Right lobe of liver (tissue), 6 donors: ENCODE measurements around the gene TMEM50B. TPM values are rescaled to one million over a fixed set of nuclear protein-coding genes. Genes with fewer than 3 reads are reported as not detected.
"Not testable (repeated sequence)": the region's sequence is repeated elsewhere in the genome, so short reads cannot be mapped to it uniquely, and the experiment has no call there.

Experiments used
- ATAC-seq, 4 donors: fragments of 200-7000 bp; cut with Tn5 transposase; one replicate each; pipeline ENCODE4 v1.9.1; 2020; ENCODE audit warnings: mild to moderate bottlenecking in 4 of 4, moderate library complexity in 4 of 4
- DNase-seq, 3 donors: peaks; one replicate each; pipeline ENCODE4 v3.0.0-alpha.2; 2020
- H3K27ac ChIP-seq, 3 donors: fragments of 200-600 bp; one replicate each; pipeline ENCODE4 v1.8.0; 2022
- H3K27me3 ChIP-seq, 2 donors: fragments of 200-600 bp; one replicate each; pipeline ENCODE4 v1.8.0; 2022
- H3K36me3 ChIP-seq, 4 donors: fragments of 200-600 bp; sonication (generic) in 1 of 4; one replicate each; pipeline versions ENCODE4 v1.5.1 to v1.8.0; 2017 to 2022; ENCODE audit warnings: control low read depth in 1 of 4
- H3K4me1 ChIP-seq, 4 donors: fragments of 200-600 bp; sonication (generic) in 1 of 4; one replicate each; pipeline versions ENCODE4 v1.5.1 to v1.8.0; 2017 to 2022; ENCODE audit warnings: control low read depth in 1 of 4
- H3K4me3 ChIP-seq, 3 donors: fragments of 200-600 bp; one replicate each; pipeline ENCODE4 v1.8.0; 2022
- H3K9me3 ChIP-seq, 4 donors: fragments of 200-600 bp; sonication (generic) in 1 of 4; one replicate each; pipeline versions ENCODE4 v1.5.1 to v1.8.0; 2017 to 2022; ENCODE audit warnings: control low read depth in 1 of 4
- POLR2A ChIP-seq: fragments of 450-650 bp; IDR thresholded peaks from one replicate; pipeline ENCODE4 v1.6.1; 2017; ENCODE audit warnings: antibody characterized with exemption, mild to moderate bottlenecking
- WGBS: methylation state at CpG from one replicate; pipeline ENCODE4 v1.1.6; 2018; ENCODE audit warnings: low coverage, low lambda C conversion rate; ENCODE audit not compliant: insufficient coverage; ENCODE audit errors: missing lambda C conversion rate; 5-methylcytosine and 5-hydroxymethylcytosine counted together
- intact Hi-C, 2 donors: fragments of 100-400 bp; cut with DNase I; formaldehyde crosslinking; loops; one replicate each; pipeline versions ENCODE4 v1.11.2 to v1.14.1; 2022
- total RNA-seq, 6 experiments: library from RNA; depleted of rRNA in 2 of 6; stranded (reverse); fragments of >200 nt in 2 of 6; fragmentation: NEBNext Ultra II Directional in 3 of 6; extraction: Animal tissue kit (Norgen Biotek cat#: 25700) in 3 of 6; gene quantifications; one replicate each; pipeline versions ENCODE4 v1.1.0 to v1.2.4, GENCODE V29; 2016 to 2023
- TF ChIP-seq, protein P1 (sequence below), 4 donors: fragments of 200-600 bp in 3 of 4; fragments of 450-650 bp in 1 of 4; IDR thresholded peaks; one replicate each; pipeline versions ENCODE4 v1.5.1 to v1.8.0; 2016 to 2022; ENCODE audit warnings: antibody characterized with exemption in 4 of 4, mild to moderate bottlenecking in 2 of 4
- donor health status: DM: no; HTN: yes; CAD: no.
- donor health status: DM: no; HTN: no; CAD: no.
- donor health status: DM: no; HTN: no; CAD: no.
- donor health status: DM: no; HTN: yes; CAD: no.
- donor health status: DM: no; HTN: yes; CAD: no.

TMEM50B gene
- total RNA-seq, 6 experiments from 2014 or later = 13.0 to 35.4 (median 20.2) TPM

DNA sequence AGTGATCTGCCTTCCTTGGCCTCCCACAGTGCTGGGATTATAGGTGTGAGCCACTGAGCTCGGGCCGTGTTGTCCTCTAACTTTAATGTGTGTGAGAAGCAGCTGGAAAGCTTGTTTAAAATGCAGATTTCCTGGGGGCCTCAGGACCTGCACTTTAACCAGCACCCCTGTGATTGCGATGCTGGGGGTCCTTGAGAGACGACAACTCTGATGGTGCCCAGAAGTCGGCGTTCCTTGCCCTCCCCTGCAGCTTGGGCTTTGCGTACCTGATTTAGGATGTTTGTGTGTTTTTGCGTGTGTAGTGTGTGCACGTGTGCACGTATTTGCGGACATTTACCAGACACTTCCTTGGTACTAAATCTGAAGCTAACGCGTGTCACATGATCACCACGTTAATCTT is 65.7 kb downstream of the TMEM50B start:
- intact Hi-C loops = no loop called here

DNA sequence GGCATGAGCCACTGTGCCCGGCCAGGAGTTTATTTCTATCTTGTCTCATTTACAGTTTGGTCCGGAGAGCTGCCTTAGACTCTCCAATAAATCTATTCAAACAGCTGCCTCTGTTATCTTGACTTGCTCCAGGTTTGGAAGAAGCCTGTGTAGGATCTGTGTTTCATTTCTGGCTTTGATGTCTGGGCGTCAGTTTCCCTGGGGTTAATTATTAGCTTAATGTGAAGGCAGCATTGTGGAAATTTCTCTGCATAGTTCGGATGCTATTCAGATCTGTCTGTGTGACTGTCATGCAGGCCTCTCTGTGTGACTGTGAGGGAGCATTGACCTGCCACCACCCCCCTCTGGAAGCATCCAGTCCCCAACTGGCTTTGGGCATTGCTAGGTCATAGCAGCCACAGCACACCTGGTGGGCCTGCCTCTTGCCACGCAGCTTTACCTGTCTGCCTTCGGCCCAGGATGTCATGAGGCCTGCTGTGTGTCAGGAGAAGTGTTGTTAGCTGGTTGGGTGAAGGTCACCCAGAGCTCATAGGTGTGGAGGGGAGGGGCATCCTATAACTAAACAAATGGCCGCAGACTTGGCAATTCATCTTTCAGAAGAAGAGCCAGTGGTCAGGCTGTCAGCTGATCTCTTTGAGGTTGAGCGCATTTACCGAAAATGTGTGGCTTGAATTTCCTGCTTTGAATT is 66.8 kb downstream of the TMEM50B start:
- H3K36me3 ChIP-seq = peaks cover 7 to 27% (median 10%) of the 10 kb centered on the region in 4 donors

More for the DNA sequence above, 65.7 kb downstream of the TMEM50B start:
- ATAC-seq = no peak
- no peak overlapping the region for H3K4me3 ChIP-seq
- no peaks in the 10 kb centered on the region for H3K27me3 ChIP-seq
- no peaks in the 10 kb centered on the region for H3K9me3 ChIP-seq
- peak overlapping the region in 2 of 3 donors; percentile 57 to 76 for H3K27ac ChIP-seq
- peaks cover 0 to 23% (median 14%) of the 10 kb centered on the region in 4 donors for H3K4me1 ChIP-seq
- 78% methylated on average over 6 of the region's 14 CpGs for WGBS
- DNase-seq = no peak
- peaks cover 7 to 31% (median 13%) of the 10 kb centered on the region in 4 donors for H3K36me3 ChIP-seq
- no peak for TF ChIP-seq POLR2A
- TF ChIP-seq, protein P1, sequence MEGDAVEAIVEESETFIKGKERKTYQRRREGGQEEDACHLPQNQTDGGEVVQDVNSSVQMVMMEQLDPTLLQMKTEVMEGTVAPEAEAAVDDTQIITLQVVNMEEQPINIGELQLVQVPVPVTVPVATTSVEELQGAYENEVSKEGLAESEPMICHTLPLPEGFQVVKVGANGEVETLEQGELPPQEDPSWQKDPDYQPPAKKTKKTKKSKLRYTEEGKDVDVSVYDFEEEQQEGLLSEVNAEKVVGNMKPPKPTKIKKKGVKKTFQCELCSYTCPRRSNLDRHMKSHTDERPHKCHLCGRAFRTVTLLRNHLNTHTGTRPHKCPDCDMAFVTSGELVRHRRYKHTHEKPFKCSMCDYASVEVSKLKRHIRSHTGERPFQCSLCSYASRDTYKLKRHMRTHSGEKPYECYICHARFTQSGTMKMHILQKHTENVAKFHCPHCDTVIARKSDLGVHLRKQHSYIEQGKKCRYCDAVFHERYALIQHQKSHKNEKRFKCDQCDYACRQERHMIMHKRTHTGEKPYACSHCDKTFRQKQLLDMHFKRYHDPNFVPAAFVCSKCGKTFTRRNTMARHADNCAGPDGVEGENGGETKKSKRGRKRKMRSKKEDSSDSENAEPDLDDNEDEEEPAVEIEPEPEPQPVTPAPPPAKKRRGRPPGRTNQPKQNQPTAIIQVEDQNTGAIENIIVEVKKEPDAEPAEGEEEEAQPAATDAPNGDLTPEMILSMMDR (IDR thresholded peaks at IDR 0.05) = no peak

DNA sequence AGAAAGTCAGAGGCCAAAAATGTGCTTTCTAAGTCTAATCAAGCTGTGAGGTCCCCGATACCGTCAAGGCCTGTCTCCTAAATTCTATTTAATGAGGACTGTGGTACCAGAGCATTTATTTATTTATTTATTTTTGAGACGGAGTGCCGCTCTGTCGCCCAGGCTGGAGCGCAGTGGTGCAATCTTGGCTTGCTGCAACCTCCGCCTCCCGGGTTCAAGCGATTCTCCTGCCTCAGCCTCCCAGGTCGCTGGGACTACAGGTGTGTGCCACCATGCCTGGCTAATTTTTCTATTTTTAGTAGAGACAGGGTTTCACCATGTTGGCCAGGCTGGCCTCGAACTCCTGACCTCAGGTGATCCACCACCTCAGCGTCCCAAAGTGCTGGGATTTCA is 67.3 kb downstream of the TMEM50B start:
- Histone ChIP-seq H3K36me3 (peaks cover 7 to 27% (median 8%) of the 10 kb centered on the region in 4 donors), H3K27ac (peak overlapping the region; percentile 41 to 77 (median 76)), H3K4me1 (peaks cover 0 to 23% (median 14%) of the 10 kb centered on the region in 4 donors)
- peak in 1 of 3 donors; percentile 34 for DNase-seq
- H3K27me3 ChIP-seq, H3K4me3 ChIP-seq, intact Hi-C loops, H3K9me3 ChIP-seq, ATAC-seq: not testable (repeated sequence)
- WGBS = 64% methylated on average over 12 of the region's 12 CpGs

More for the DNA sequence above, 66.8 kb downstream of the TMEM50B start:
- H3K27me3 ChIP-seq = no peaks in the 10 kb centered on the region
- peaks cover 0 to 23% (median 14%) of the 10 kb centered on the region in 4 donors for H3K4me1 ChIP-seq
- TF ChIP-seq, protein P1 (IDR thresholded peaks at IDR 0.05) = no peak
- peak; percentile 26 for TF ChIP-seq POLR2A
- ATAC-seq (peak; percentile 89 to 94 (median 92)), DNase-seq (peak; percentile 53 to 78 (median 77))
- WGBS = 25% methylated on average over 6 of the region's 9 CpGs
- H3K27ac ChIP-seq = peak overlapping the region; percentile 41 to 77 (median 76)
- no peaks in the 10 kb centered on the region for H3K9me3 ChIP-seq
- no peak overlapping the region for H3K4me3 ChIP-seq
- intact Hi-C loops = no loop called here

DNA sequence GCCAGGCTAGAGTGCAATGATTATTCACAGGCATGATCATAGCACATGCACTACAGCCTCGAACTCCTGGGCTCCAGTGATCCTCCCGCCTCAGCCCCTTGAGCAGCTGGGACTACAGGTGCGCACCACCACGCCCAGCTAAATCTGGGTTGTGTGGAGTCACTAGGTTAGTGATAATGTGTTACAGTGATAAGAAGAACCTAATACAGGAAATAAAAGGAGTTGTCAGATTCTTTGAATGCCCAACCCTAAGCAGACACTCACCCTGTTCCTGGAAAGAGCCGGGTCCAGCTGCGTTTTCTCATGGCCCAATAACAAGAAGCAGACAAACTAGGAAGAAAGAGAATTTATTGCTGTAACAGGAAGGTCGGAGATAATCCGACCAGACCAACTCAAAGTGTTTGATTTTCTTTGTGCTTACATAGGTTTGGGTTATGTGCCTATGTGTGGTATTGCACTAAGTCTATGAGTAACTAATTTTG is 67.8 kb downstream of the TMEM50B start:
- 73% methylated on average over 6 of the region's 8 CpGs for WGBS
- no peaks in the 10 kb centered on the region for H3K27me3 ChIP-seq
- H3K9me3 ChIP-seq = no peaks in the 10 kb centered on the region
- no peak overlapping the region for H3K4me3 ChIP-seq
- DNase-seq (peak in 1 of 3 donors; percentile 6), ATAC-seq (no peak)
- H3K27ac ChIP-seq = peak overlapping the region; percentile 41 to 77 (median 76)
- intact Hi-C loops = no loop called here
- TF ChIP-seq POLR2A = no peak
- TF ChIP-seq, protein P1 (IDR thresholded peaks at IDR 0.05) = no peak
- H3K4me1 ChIP-seq = peaks cover 0 to 23% (median 14%) of the 10 kb centered on the region in 4 donors
- peaks cover 7 to 25% (median 7%) of the 10 kb centered on the region in 4 donors for H3K36me3 ChIP-seq

DNA sequence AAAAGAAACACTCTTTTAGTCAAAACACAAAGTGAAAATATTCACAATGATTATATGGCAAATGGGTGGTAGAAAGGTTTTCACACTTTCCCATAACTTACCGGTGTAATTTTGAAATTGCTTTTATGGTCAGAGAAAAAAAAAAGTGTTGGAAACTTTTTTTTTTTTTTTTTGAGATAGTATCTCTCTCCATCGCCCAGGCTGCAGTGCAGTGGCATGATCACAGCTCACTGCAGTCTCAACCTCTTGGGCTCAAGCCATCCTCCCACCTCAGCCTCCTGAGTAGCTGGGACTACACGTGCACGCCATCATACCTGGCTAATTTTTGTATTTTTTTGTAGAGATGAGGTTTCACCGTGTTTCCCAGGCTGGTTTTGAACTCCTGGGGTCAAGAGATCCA is 73.3 kb downstream of the TMEM50B start:
- TF ChIP-seq, protein P1 (IDR thresholded peaks at IDR 0.05) = no peak
- no peak for TF ChIP-seq POLR2A
- intact Hi-C loops = no loop called here
- H3K36me3 ChIP-seq = peaks cover 0 to 5% (median 0%) of the 10 kb centered on the region in 4 donors
- H3K4me3 ChIP-seq = no peak overlapping the region
- no peaks in the 10 kb centered on the region for H3K9me3 ChIP-seq
- peak overlapping the region in 1 of 3 donors; percentile 96 for H3K27ac ChIP-seq
- 42% methylated on average over 3 of the region's 5 CpGs for WGBS
- no peaks in the 10 kb centered on the region for H3K27me3 ChIP-seq
- H3K4me1 ChIP-seq = peaks cover 0 to 25% (median 9%) of the 10 kb centered on the region in 4 donors
- DNase-seq (peak in 1 of 3 donors; percentile 8), ATAC-seq (no peak)
